GM21717 (cell line): Measurements from ENCODE around the gene CRTAC1.

Source experiments
- ATAC-seq: cut with Tn5 transposase; IDR thresholded peaks from one replicate; pipeline ENCODE4 v1.9.1; 2021; ENCODE audit warnings: mild to moderate bottlenecking, moderate library complexity; ENCODE audit not compliant: unreplicated experiment

The CRTAC1 gene

DNA sequence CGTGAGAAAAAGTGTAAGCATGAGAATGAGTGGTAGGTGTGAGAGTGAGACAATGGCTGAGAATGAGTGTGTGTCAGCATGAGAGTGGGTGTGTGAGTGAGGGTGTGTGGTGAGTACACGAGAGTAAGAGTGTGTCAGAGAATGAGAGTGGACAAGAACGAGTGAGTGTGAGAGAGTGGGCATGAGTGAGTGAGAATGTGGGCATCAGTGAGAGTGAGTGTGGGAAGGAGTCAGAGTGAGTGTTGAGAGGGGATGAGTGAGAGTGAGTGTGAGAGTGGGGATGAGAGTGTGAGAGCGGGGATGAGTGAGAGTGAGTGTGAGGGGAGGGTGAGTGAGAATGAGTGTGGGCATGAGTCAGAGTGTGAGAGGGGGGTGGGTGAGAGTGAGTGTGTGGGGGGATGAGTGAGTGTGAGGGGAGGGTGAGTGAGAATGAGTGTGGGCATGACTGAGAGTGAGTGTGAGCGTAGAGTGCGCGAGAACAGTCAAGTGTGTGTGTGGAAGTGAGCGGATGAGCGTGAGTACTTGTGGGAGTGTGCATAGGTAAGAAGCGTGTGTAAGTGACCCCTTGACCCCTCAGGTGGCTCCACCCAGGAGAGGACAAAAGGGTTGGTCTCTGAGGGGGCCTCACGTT, 105.0 kb downstream of the CRTAC1 start:
- no peak for ATAC-seq

DNA sequence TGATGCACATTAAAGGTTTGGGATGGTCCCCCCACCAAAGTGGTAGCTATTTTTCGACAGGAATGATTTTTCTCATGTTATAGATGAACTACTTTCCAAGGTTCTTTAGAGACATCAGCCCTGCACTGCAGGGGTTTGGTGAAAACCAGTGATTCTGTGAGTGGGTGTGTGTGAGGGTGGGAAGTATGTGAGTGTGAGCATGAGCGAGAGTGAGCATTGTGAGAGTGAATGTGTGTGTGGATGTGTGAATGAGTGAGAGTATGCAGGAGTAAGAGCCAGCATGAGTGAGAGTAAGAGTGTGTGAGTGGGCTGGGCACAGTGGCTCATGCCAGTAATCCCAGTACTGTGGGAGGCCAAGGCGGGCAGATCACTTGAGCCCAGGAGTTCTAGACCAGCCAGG, 105.7 kb downstream of the CRTAC1 start:
- ATAC-seq, result no peak

DNA sequence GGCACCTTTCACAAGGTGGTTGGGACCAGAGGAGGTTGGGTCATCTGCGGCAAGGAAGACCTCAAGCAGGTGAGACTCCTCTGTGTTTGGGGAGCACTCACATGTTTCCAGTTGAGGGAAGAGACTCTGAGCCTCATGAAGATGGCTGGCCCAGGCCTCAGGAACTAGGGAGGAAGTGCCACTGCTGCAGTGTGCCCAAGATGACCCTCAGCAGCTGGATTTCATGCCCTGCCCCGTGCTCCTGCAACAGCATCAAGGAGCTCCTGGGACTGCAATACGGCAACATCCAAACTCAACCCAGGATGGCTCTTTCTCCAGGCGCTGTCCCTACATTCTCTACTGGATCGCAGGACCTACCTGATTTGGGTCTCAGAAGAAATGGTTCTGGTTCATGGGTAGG, 106.9 kb downstream of the CRTAC1 start:
- no peak for ATAC-seq

DNA sequence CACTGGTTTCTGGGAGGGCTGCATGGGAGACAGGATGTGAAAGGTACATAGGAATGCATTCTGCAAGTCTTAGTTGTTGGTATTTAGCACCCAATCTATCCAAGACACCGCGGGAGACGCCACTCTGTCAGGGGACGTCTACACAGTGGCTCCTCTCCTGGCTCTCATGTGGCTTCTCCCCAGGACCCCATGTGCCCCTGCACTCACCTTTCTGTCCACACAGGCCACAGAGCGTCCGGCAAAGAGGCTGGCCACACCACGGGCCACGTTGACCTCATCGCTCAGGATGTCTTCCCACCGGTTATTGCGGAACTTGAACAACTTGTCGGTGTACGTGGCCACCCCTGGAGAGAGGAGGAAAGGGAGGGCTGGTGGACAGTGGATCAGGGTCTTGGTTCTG, 107.4 kb downstream of the CRTAC1 start:
- no peak for ATAC-seq

DNA sequence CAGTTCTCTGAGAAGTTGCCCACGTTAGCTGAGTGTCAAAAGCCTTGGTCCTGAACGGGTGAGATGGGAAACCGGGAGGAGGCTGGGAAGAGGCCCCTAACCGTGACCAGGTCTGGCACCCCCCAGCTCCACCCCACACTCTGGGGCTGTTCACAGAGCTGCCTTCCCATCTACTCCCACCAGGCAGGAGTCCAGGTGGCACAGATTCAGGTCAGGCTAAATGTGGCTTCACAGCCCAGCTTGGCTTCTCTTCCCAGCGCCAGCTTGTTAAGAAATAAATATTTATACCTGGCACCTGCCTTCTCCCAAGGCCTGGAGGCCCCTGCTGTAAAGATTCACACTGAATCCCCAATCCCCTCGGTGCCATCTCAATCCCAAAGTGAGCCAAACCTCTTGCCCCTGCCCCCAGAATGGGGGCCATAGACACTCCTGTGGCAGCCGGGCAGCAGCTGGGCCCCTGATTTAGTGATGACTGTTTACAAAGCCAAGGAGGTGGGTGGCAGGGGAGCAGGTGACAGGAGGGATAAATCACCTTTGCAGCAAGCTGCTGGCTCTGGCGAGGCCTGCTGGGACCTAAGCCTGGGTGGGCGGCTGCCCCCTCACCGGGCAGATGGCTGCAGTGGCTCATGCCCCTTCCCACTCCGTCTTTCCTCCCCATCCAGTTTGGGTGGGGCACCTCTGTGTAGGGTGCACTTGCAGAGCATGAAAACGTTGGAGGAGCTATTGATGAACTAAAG, 108.2 kb downstream of the CRTAC1 start:
- ATAC-seq, result no peak

DNA sequence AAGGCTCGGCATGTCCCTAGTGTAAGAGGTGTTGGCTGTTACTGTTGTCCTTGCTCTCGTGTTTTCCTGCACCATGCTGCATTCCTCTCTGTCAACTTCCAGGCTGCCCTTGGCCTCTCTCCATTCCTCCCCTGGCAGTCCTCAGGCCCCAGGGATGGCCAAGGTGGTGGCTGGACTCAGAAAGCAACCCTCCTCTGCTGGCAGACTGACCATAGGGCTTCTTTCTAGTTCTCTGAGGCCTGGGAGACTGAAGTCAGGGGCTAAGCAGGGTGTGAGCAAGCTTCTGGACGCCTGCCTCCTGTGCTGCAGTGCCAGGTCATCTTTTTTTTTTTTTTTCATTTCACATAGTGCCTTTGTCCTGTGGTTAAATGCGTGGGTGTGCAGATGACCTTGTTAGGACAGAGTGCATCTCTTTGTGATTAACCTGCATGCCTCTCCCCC, 108.8 kb downstream of the CRTAC1 start:
- ATAC-seq, result no peak

DNA sequence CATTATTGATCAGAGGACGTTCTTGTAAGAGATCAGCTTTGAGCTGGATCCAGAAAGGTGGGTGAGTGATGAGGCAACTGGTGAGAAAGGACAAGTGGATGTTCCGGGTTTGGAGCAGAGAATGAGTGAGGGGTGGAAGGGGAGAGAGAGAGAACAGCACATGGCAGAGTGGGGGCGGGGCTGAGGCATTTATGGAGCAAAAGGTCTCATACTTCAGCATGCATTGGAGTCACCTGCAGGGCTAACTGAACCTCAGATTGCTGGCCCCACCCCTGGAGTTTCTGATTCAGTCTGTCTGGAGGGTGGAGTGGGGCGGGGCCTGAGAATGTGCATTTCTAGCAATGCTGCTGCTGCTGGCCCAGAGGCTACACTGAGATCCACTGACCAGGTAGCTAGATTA, 109.6 kb downstream of the CRTAC1 start:
- ATAC-seq, result no peak

DNA sequence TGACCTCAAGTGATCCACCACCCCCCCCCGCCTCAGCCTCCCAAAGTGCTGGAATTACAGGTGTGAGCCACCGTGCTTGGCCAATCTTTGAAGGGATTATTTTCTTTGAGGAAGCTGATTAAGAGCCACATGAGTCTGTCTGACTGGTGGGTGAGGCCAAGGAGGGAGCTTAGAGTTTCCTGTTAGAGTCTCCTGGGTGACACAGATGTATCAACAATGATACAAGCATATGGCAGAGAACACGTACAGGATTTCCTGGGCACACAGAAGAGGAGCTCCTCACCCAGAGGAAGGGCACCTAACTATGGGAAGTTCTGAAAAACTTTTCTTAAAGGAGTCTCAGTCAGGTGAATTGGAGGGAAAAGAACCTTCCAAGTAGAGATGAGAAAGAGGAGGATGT, 111.4 kb downstream of the CRTAC1 start:
- no peak for ATAC-seq

DNA sequence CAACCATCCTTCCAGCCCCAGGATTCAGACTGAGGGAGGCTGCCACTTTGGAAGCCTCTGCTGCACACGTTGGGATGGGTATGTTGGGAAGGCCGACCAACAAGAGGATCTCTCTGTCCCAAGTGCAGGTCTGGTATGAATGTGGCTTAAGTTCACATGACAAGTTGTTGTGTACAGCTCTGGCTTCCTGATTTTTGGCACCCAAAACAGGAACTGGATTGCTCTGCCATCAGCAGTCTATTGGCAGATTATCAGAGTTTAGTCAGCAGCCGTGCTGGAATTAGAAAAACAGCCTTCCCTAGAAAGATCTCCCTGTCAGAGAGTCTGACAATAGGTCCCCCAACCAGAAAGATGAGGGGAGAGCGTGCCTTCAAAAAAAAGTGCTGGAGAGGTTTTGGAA, 113.8 kb downstream of the CRTAC1 start:
- ATAC-seq, result no peak

DNA sequence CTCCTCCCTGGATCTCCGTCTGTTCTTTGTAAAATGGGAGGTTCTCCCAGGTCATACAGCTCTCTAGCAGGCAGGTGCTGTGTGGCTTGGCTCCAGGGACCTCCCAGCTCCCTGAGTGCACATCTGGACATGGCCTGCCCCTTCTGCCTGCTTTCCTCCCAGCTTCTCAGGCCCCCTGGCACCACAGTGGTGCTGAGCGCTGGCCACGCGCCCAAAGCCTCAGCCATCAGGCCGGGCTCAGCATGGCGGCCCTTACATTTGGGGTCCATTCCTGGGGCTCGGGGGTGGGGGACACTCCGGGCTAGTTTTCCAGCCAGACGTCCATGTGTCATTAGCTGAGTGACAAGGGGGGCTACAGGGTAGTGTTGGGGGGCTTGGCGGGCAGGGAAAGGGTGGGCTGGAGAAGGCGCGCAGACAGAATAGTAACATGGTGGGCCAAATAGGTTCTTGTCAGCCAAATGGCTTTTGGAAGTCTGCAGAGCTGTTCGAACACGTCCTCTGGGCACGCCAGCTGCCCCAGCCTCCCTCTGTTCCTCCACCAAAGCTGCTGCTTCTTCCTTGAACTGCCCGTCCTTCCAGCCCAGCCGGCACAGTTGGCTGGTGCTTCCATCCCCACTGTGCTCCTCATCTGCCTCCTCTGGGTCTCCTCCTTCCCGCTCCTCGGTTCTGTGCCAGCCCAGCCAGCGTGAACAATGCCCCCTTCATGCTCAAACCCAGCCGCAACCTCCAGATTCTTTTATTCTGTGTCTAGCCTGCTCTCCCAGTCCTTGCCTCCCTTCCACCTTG, 114.9 kb downstream of the CRTAC1 start:
- ATAC-seq, result no peak

DNA sequence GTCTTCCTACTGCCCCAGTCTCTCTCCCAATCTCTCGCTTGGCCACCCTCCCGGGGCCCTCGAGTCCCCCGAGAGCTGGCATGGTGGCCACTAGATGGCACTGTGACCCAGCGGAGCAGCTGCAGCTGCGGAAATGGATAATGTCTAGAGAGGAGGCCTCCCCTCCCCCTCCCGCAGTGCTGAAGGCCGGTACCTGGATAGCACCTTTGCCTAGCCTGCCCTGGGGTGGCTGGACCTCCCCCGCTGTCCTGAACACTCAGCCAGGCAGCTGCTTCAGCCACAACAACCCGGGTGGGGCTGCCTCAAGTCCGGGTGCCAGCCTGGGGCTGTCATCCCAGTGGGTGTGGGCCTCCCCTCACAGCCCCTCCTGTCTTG, 115.6 kb downstream of the CRTAC1 start:
- peak; percentile 67 for ATAC-seq

DNA sequence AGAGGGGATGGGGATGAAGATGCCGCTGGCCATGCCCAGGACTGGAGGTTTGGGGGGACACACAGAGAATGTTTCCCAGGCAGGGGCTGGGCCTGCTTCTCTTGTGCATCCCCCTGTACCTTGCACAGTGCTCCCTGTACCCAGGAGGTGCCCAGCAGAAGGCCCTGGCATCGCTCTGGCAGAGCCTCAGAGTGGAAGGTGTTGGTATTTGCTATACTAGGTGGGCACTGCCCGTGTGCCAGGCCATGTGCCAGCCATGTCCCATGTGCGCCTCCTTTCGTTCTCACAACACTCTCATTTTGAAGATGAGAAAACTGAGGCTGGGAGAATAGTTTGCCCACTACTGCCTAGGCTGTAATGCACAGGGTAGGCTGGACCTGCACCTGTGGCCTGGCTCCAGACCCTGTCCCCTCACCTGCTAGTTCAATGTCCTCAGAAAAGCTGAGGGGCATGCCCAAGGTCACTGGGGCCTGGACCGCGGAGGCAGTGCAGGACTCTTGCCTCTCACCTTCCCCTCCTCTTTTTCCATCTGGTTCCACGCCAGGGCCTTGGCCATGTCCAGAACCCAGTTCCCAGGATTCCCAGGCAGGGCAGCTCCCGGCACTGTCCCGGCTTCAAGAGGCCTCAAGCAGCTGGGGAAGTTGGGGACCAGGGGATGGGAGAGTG, 116.1 kb downstream of the CRTAC1 start:
- ATAC-seq, result no peak

DNA sequence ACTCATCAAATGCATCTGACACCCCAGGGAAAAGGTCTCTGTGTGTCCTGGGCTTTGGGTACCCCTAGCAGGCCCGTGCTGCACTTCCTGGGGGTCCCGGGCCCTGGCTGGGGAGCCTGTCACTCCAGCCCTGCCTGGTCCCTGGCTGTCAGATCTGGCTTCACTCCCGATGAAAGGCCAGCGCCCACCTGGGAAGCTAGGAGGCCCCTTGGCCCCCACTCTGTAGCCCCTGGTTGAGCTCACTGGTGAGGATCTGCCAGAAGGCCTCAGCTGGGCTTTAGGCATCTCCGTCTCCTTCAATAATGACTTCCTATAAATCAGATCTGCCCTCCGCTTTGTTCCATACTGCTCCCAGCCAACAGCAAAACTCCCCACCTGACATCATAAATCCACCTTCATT, 116.8 kb downstream of the CRTAC1 start:
- no peak for ATAC-seq

DNA sequence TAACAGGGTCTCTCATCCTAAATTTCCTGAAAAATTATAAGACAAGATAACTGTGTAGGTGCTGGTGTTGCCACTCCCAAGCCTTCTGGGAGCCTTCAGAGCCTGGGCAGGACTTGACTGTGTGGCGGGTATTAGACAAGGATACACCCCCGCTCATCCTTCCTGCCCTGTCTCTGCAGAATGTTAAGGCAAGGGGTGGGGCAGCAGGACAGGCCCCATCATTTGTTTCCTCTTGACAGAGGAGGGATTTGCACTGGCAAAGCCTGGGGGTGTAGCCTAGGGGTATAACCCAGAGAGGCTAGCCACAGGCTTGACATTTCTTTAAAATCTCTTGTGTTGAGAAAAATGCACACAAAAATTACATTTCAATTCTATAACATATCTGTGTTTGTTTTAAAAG, 117.2 kb downstream of the CRTAC1 start:
- ATAC-seq, result no peak

DNA sequence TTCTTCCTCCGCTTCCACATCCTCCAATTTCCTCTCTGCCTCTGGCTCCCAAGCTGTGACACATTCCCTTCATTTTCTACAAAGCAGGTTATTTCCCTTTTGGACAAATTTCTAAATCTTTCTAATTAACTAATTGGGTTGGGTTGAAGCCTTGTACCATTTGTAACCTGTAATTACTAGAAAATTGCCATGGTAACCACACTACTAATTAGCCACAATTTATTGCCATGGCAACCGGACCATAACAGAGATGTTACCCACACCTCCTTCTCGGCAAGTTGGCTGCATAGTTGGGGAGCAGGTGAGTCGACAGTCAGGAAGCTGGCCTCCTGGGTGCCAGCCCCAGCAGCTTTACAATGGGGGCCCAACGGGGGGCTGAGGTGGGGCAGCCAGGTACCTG, 119.2 kb downstream of the CRTAC1 start:
- ATAC-seq, result no peak

DNA sequence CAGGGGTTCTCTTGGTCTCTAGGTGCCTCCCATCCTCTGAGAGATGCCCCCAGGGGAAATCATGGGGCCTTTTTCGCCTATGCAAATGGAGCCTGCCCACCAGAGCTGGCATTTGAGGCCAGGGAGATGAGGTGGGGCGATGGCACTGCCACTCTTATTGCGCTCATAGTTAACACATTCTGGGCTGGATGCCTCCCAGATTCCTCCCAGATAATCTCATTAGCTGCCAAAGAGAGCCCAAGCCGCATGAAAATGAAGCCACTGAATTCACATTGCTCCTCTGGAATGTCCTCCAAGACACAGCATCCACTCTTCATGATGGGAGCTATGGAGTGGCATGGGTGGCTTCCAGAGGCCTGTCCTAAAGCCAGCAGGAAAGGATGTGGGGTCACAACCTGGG, 119.8 kb downstream of the CRTAC1 start:
- ATAC-seq, result no peak

DNA sequence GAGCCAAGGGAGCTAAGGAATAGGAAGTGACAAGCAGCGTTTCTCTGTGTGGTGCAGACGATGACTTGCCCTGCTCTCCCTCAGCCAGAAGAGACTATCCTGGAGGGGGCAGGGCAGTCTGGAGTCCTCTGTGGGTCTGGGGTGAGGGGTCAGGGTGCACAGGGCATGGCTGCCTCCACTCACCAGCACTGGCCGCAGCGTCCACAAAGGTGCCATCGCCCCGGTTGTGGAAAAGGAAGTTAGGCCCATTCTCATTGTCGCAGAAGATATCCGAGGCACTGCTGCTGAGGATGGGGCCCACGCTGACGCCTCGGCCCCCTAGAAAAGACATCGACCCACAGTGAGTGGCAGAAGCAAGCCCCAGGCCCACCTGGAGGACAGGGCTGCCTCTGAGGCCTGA, 122.6 kb downstream of the CRTAC1 start:
- ATAC-seq, result no peak

DNA sequence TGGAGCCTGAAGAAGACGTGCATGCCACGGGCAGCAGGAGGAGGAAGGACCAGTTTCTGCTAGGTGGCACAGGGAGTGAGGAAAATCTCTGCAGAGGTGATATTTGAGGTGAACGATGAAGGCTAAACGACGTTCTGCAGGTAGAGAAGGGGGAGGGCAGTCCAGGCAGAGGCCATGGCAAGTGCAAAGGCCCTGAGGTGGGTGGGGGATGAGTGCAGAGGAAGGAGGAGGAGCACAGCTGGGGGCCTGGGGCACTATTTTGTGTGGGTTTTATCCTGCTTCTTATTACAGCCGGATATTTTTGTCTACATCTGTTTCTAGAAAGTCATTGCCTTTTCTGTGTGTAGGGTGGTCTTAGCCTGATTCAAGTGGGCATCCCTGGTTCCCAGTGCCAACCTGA, 123.2 kb downstream of the CRTAC1 start:
- no peak for ATAC-seq

DNA sequence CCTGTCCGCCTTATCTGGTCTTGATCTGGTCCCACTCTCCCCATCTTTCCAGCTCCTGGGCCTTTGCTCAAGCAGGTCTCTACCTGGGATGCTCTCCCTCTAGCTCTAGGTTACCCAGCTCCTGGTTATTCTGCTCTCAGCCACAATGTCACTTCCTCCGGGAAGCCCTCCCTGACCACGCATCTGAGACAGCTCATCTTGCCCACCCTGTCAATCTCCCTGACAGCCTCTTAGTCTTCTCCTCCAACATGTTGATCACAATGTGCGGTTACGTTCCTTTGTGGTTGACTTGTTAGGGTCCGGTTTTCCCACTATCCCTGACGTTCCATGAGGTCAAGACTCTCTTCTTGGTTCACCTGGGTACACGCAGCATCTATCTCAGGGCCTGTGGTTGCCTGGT, 125.1 kb downstream of the CRTAC1 start:
- no peak for ATAC-seq

DNA sequence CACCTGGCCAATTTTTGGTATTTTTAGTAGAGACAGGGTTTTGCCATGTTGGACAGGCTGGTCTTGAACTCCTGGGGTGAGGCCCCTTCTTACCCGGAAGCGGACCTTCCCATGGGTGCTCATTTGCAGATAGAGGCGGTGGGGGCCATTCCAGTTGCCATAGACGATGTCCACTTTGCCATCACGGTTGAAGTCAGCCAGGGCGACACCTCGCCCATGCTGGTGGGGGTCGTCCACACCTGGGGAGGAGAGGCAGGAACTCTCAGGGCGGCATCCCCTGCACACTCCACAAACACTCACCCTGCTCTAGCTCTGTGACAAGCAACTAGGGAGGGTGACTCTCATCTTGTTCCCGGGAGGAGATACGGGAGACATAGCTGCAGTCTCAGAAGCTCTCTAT, 125.8 kb downstream of the CRTAC1 start:
- no peak for ATAC-seq

DNA sequence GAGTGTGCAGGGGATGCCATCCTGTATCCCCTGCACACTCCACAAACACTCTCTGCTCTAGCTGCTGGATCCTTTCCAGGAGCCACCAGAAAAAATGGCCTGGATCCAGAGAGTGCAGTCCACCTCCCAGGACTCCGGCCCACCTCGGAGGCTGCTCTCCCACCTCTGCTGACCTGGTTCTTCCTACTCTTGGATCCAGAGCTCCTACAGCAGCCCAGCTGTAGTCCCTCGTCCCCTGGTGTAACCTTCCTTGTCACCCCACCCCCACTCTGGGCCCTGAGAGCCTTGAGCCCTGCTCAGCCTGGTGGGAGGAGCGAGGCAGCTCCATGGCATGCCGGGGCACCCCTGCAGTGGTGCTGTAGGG, 126.4 kb downstream of the CRTAC1 start:
- no peak for ATAC-seq
